Stimulated activated CD4-positive, alpha-beta T cell treated with anti-CD3 and anti-CD28 coated beads, Interleukin-15, amount 100 ng/mL, for 48 hours (primary cell): ENCODE data around the gene RPL36.
A peak's percentile ranks its signal among the peaks of the same experiment; 100 is the strongest.
"Not testable (repeated sequence)": the region's sequence is repeated elsewhere in the genome, so short reads cannot be mapped to it uniquely, and the experiment has no call there.

Experiments
- DNase-seq, 2 donors: peaks; one replicate each; pipeline ENCODE4 v3.0.0-alpha.2; 2020; ENCODE audit warnings: low read depth in 2 of 2

RPL36 gene

GRCh38 chr19:5690955-5691821, 1.1 kb downstream of the RPL36 start:
- peak in 1 of 2 donors; percentile 63 for DNase-seq

GRCh38 chr19:5691822-5692722, 2.0 kb downstream of the RPL36 start:
- DNase-seq = no peak

GRCh38 chr19:5692723-5693194, 2.7 kb downstream of the RPL36 start:
- DNase-seq = no peak

- no peak for DNase-seq
Observed at GRCh38 chr19:5693195-5694166, 3.4 kb downstream of the RPL36 start.

GRCh38 chr19:5694167-5694955, 4.3 kb downstream of the RPL36 start:
- no peak for DNase-seq

GRCh38 chr19:5694956-5695648, 5.0 kb downstream of the RPL36 start:
- no peak for DNase-seq

- no peak for DNase-seq
Observed at GRCh38 chr19:5695649-5696195, 5.6 kb downstream of the RPL36 start.

- no peak for DNase-seq
Observed at GRCh38 chr19:5696196-5697021, 6.3 kb downstream of the RPL36 start.

GRCh38 chr19:5697022-5697889, 7.2 kb downstream of the RPL36 start:
- no peak for DNase-seq

- DNase-seq = no peak
Observed at GRCh38 chr19:5697890-5698634, 8.0 kb downstream of the RPL36 start.

GRCh38 chr19:5698635-5699422, 8.7 kb downstream of the RPL36 start:
- DNase-seq = no peak

- no peak for DNase-seq
Observed at GRCh38 chr19:5700455-5701092, 10.5 kb downstream of the RPL36 start.

- DNase-seq = not testable (repeated sequence)
Observed at GRCh38 chr19:5702053-5702410, 11.9 kb downstream of the RPL36 start.

GRCh38 chr19:5703819-5704818, 14.0 kb downstream of the RPL36 start:
- no peak for DNase-seq
